ENCODE data around the gene DLST. TPM values are rescaled to one million over a fixed set of nuclear protein-coding genes. Genes with fewer than 3 reads are reported as not detected.

DLST gene
- total and polyA plus RNA-seq, 2 of the 4 experiments (the other 2 are of a cell fraction) = 58.6 to 119 TPM

DNA sequence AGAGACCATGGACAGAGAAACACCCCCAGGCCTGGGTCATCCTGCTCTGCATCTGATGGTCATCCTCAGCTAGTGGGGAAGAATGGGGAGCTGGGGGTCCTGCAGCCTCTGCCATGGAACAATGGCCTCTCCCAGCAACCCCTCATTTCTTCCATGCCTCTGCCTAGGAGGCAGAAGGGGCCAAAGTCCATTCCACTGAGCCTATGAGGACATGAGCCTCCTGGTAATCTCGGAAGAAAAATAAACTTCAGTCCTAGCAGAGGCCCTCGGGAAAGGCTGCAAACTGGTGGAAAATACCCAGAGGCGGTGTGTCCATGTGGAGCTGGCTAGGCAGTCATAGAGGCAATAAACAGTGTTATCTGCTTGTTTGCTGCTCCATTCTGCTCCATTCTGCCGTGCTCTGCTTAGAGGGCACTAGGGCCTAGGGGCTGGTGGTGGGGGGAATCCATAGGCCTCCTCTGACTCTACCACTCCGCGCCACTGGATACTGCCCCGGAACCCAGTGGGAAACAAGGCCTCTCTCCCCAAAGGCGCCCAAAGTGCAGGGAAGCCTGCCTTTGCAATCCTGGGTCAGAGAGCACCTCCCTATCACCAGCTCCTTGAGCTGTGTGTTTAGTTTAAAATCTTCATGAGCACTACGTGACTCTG is 69.2 kb downstream of the DLST start:
- no peak overlapping the region for H3K14ac ChIP-seq (replicated peaks; ENCODE audit: low read depth, low read length)
- no peak overlapping the region for H2AK5ac ChIP-seq (ENCODE audit: low read depth, low read length)
- peak overlapping the region; percentile 16 for H2BK5ac ChIP-seq (ENCODE audit: low read depth, low read length, poor library complexity, severe bottlenecking)
- no peak overlapping the region for H3K18ac ChIP-seq (ENCODE audit: low read depth, low read length)
- 0 out of 2 replicates have a peak, but pooled peaks cover 6% of the 10 kb centered on the region for H3K9me1 ChIP-seq (ENCODE audit: insufficient read depth, low read length)
- no peak overlapping the region for H3K4me3 ChIP-seq (ENCODE audit: insufficient read depth, low read depth, low read length)
- no peak overlapping the region for H2BK20ac ChIP-seq (ENCODE audit: low read depth, low read length)
- 13% methylated on average over 3 of the region's 9 CpGs; no CpG with 5 or more reads in 1 of the 2 experiments for WGBS, 2 experiments (ENCODE audit: extremely low coverage in 2 of 2, insufficient read length in 1 of 2)
- in situ Hi-C loops (cut with MboI; ENCODE audit: low sequenced_read_pairs) = no loop called here
- peak overlapping the region; percentile 77 for H2AFZ ChIP-seq (replicated peaks; ENCODE audit: low read length, poor library complexity)
- no peak overlapping the region for H4K91ac ChIP-seq (ENCODE audit: insufficient read depth, low read depth, low read length)
- peak overlapping the region in 1 of 2 experiments; percentile 32; a peak in 1 of 4 replicates for H4K8ac ChIP-seq (ENCODE audit: low read depth in 2 of 2, low read length in 2 of 2)
- intact Hi-C loops (cut with micrococcal nuclease) = no loop called here
- H3K4ac ChIP-seq (ENCODE audit: low read depth, low read length) = no peak overlapping the region
- CTCF ChIA-PET = no interaction called here
- dilution Hi-C loops (cut with HindIII; ENCODE audit: low sequenced_read_pairs, unreplicated experiment) = no loop called here
- peak overlapping the region; percentile 9; the same call in 1 of the 2 replicates for H4K5ac ChIP-seq (ENCODE audit: low read depth, low read length)
- no peaks in the 10 kb centered on the region for H4K20me1 ChIP-seq (ENCODE audit: insufficient read depth, low read length)
- no peak overlapping the region for H3K23ac ChIP-seq (ENCODE audit: low read depth, low read length)
- POLR2A ChIA-PET (ENCODE audit: unreplicated experiment) = no interaction called here
- peak overlapping the region; percentile 77 for H2AK9ac ChIP-seq (replicated peaks; ENCODE audit: low read depth, low read length, poor library complexity)
- BruUV-seq (replicated peaks) = no TSS peak
- H3K4me1 ChIP-seq (ENCODE audit: control insufficient read depth, insufficient read depth, low read length) = peaks cover 13% of the 10 kb centered on the region; the same call in 1 of the 2 replicates
- H3K9me3 ChIP-seq (ENCODE audit: control insufficient read depth, insufficient read depth, low read length) = no peaks in the 10 kb centered on the region
- no peak overlapping the region for H3K9ac ChIP-seq (ENCODE audit: low read depth, low read length)
- peaks cover 8% of the 10 kb centered on the region; the same call in 1 of the 2 replicates for H3K27me3 ChIP-seq (ENCODE audit: control insufficient read depth, insufficient read depth, low read length)
- peak overlapping the region; percentile 7; the same call in 1 of the 2 replicates for H3K27ac ChIP-seq (ENCODE audit: insufficient read depth, low read length)
- ATAC-seq (ENCODE audit: low read depth) = peak; percentile 55
- TF ChIP-seq, protein P1, sequence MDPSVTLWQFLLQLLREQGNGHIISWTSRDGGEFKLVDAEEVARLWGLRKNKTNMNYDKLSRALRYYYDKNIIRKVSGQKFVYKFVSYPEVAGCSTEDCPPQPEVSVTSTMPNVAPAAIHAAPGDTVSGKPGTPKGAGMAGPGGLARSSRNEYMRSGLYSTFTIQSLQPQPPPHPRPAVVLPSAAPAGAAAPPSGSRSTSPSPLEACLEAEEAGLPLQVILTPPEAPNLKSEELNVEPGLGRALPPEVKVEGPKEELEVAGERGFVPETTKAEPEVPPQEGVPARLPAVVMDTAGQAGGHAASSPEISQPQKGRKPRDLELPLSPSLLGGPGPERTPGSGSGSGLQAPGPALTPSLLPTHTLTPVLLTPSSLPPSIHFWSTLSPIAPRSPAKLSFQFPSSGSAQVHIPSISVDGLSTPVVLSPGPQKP (IDR thresholded peaks at IDR 0.05; ENCODE audit: borderline replicate concordance, low read depth, low read length) = no peak
- TF ChIP-seq NFE2L2 (IDR thresholded peaks at IDR 0.05; ENCODE audit: low read depth, low read length) (no peak), BHLHE40 (IDR thresholded peaks at IDR 0.05; ENCODE audit: low read depth, low read length) (no peak), SMC3 (IDR thresholded peaks at IDR 0.05; ENCODE audit: low read depth, low read length) (no peak), CHD1 (IDR thresholded peaks at IDR 0.05; ENCODE audit: low read depth, low read length) (no peak), POLR2A (IDR thresholded peaks at IDR 0.05; ENCODE audit: low read depth, low read length) (no peak), MXI1 (IDR thresholded peaks at IDR 0.05; ENCODE audit: borderline replicate concordance, low read depth, low read length) (no peak), FOS (IDR thresholded peaks at IDR 0.05; ENCODE audit: low read depth, low read length) (no peak), MAZ (IDR thresholded peaks at IDR 0.05; ENCODE audit: borderline replicate concordance, low read depth, low read length) (no peak), RCOR1 (IDR thresholded peaks at IDR 0.05; ENCODE audit: insufficient replicate concordance, low read length) (no peak), MAFK (IDR thresholded peaks at IDR 0.05; ENCODE audit: low read depth, low read length) (no peak), RAD21 (IDR thresholded peaks at IDR 0.05; ENCODE audit: low read length) (no peak), RFX5 (IDR thresholded peaks at IDR 0.05; ENCODE audit: low read depth, low read length) (no peak), CEBPB (IDR thresholded peaks at IDR 0.05; ENCODE audit: low read depth, low read length) (no peak)
- TF ChIP-seq, protein P2, sequence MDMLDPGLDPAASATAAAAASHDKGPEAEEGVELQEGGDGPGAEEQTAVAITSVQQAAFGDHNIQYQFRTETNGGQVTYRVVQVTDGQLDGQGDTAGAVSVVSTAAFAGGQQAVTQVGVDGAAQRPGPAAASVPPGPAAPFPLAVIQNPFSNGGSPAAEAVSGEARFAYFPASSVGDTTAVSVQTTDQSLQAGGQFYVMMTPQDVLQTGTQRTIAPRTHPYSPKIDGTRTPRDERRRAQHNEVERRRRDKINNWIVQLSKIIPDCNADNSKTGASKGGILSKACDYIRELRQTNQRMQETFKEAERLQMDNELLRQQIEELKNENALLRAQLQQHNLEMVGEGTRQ (IDR thresholded peaks at IDR 0.05; ENCODE audit: low read depth, low read length) = no peak
- TF ChIP-seq, protein P3, sequence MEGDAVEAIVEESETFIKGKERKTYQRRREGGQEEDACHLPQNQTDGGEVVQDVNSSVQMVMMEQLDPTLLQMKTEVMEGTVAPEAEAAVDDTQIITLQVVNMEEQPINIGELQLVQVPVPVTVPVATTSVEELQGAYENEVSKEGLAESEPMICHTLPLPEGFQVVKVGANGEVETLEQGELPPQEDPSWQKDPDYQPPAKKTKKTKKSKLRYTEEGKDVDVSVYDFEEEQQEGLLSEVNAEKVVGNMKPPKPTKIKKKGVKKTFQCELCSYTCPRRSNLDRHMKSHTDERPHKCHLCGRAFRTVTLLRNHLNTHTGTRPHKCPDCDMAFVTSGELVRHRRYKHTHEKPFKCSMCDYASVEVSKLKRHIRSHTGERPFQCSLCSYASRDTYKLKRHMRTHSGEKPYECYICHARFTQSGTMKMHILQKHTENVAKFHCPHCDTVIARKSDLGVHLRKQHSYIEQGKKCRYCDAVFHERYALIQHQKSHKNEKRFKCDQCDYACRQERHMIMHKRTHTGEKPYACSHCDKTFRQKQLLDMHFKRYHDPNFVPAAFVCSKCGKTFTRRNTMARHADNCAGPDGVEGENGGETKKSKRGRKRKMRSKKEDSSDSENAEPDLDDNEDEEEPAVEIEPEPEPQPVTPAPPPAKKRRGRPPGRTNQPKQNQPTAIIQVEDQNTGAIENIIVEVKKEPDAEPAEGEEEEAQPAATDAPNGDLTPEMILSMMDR (conservative IDR thresholded peaks at IDR 0.05; ENCODE audit: low read depth, low read length) = no peak
- no peak overlapping the region for H3K56ac ChIP-seq (ENCODE audit: extremely low read depth, insufficient read depth, low read length)
- peak; percentile 48 for DNase-seq
- no peak overlapping the region for H2BK15ac ChIP-seq (ENCODE audit: low read depth, low read length)
- no peaks in the 10 kb centered on the region for H3K79me1 ChIP-seq (ENCODE audit: low read depth in 1 of 2, low read length in 2 of 2)
- H3K36me3 ChIP-seq (ENCODE audit: control insufficient read depth, insufficient read depth, low read length) = no peaks in the 10 kb centered on the region
- H3K4me2 ChIP-seq (ENCODE audit: low read depth, low read length) = no peak overlapping the region
- H2BK120ac ChIP-seq (ENCODE audit: low read depth, low read length) = no peak overlapping the region

All from IMR-90 (cell line).